Brain microvascular endothelial cell (primary cell): ENCODE measurements around the gene CCDC146.

Experiments used
- DNase-seq: peaks from one replicate; pipeline ENCODE4 v3.0.0-alpha.2; 2020
- H3K27ac ChIP-seq: fragments of 250-450 bp; sonication (Bioruptor Pico); 2 replicates; pipeline ENCODE4 v1.5.1; 2020; ENCODE audit warnings: mild to moderate bottlenecking, moderate library complexity
- H3K27me3 ChIP-seq: fragments of 250-450 bp; sonication (Bioruptor Pico); replicated peaks from 2 replicates; pipeline ENCODE4 v1.5.1; 2020; ENCODE audit warnings: mild to moderate bottlenecking
- H3K36me3 ChIP-seq: fragments of 250-450 bp; sonication (Bioruptor Pico); replicated peaks from 2 replicates; pipeline ENCODE4 v1.5.1; 2020; ENCODE audit warnings: mild to moderate bottlenecking
- H3K4me3 ChIP-seq: 2 replicates; pipeline ENCODE4 v1.5.1; 2011; ENCODE audit warnings: low read depth, mild to moderate bottlenecking, control low read depth, low read length, moderate library complexity
- CTCF ChIP-seq: IDR thresholded peaks from 2 replicates; pipeline ENCODE4 v1.5.1; 2011; ENCODE audit warnings: low read depth, mild to moderate bottlenecking, moderate library complexity, low read length, control low read depth, inconsistent platforms; ENCODE audit errors: missing control alignments
- in situ Hi-C: cut with HindIII; loops from 2 replicates; pipeline ENCODE4 v1.10.0; 2017; ENCODE audit warnings: low sequenced_read_pairs, low pct_ligation_motif_present

The CCDC146 gene

DNA sequence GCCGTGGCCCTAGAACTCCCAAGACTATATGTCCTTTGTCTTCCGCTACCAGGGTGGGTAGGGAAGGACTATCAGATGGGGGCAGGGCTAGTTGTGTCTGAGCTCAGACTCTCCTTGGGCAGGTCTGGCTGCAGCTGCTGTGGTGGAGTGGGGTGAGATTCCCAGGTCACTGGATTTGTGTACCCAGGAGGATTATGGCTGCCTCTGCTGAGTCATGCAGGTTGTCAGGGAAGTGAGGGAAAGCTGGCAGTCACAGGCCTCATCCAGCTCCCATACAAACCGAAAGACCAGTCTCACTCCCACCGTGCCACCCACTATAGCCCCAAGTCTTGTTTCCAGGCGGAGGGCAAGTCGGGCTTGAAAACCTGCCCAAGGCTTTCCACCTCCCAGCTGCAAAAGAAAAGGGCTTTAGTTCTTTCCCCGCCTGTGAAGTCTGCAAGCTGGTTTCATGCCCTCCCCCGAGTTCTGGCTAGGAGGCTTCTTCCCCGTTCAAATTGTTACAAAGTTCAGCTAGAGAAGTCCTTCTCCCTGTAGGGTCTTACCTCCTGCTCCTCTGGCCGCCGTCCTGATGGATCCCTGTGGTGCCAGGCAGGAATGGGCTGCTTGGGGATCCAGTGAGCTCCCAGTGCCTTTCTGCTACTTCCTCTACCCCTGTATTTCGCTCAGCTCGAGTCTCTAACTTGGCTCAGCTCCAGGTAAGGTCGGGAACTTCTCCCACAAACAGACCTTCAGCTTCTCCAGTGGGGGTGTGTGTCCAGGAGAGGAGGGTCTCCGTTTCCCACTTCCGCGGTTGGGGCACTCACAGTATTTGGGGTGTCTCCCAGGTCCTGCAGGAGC lies 184.0 kb downstream of the CCDC146 start:
- in situ Hi-C loops: no loop called here
- H3K27ac ChIP-seq: no peak overlapping the region
- no peak for TF ChIP-seq CTCF
- no peak overlapping the region for H3K4me3 ChIP-seq
- no peaks in the 10 kb centered on the region for H3K36me3 ChIP-seq
- no peak for DNase-seq
- no peaks in the 10 kb centered on the region for H3K27me3 ChIP-seq

DNA sequence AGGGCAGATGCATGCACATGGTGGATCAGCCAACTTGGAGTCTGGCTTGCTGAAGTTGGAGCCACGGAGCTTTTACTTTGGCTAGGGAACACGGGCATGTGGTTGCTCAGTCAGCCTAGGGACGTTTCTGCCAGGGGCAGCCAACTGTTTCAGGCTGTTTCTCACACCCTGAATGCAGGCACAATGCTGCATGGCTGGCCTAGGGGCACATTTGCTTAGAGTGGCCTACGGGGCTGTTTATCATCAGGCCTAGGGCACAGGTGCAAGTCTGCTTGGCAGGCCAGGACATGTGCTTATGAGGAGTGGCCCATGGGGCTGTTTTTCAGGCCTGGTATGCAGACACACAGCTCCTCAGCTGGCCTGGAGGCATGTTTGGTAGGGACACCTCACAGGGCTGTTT lies 186.4 kb downstream of the CCDC146 start:
- TF ChIP-seq CTCF: no peak
- in situ Hi-C loops: no loop called here
- no peaks in the 10 kb centered on the region for H3K27me3 ChIP-seq
- no peaks in the 10 kb centered on the region for H3K36me3 ChIP-seq
- H3K27ac ChIP-seq: no peak overlapping the region
- no peak for DNase-seq
- H3K4me3 ChIP-seq: no peak overlapping the region

DNA sequence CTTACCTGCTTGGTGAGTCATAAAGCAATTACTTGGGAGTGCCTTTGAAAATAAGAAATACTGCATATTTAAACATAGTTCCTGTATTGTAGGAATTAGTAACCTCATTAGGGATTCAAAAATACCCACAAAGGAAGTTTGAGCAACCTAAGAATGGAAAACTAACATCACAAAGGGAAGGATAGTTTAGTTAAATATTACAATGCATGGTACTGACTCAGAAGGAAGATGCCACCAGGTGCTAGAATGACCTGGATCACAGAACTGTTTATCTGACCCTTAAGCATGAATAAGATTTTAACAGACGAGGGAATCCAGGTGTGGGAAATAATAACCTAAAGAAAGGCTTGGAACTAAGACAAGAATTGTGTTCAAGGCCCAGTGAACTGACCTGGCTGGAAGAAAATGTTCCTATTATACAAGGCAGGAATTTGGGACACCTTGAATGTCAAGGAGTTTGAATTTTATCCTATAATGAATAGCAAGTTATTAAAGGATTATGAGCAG lies 187.4 kb downstream of the CCDC146 start:
- Histone ChIP-seq H3K27me3 (no peaks in the 10 kb centered on the region), H3K36me3 (no peaks in the 10 kb centered on the region), H3K27ac (no peak overlapping the region), H3K4me3 (no peak overlapping the region)
- in situ Hi-C loops: no loop called here
- no peak for DNase-seq
- TF ChIP-seq CTCF: no peak

- Histone ChIP-seq H3K27me3 (no peaks in the 10 kb centered on the region), H3K36me3 (no peaks in the 10 kb centered on the region), H3K27ac (no peak overlapping the region), H3K4me3 (no peak overlapping the region)
- in situ Hi-C loops: no loop called here
- TF ChIP-seq CTCF: no peak
- no peak for DNase-seq
Observed at GRCh38 chr7:77310982-77311381, 188.6 kb downstream of the CCDC146 start.

GRCh38 chr7:77313085-77313484 lies 190.7 kb downstream of the CCDC146 start:
- Histone ChIP-seq H3K27me3 (no peaks in the 10 kb centered on the region), H3K27ac (no peak overlapping the region), H3K4me3 (no peak overlapping the region), H3K36me3 (no peaks in the 10 kb centered on the region)
- no peak for DNase-seq
- in situ Hi-C loops: no loop called here
- TF ChIP-seq CTCF: no peak
